HEK293T (cell line): ENCODE results near the gene LRP1-AS.

Experiments used
- BHLHE40 ChIP-seq: fragments of 450-650 bp; IDR thresholded peaks from 2 replicates; pipeline ENCODE4 v1.6.1; 2016; ENCODE audit warnings: mild to moderate bottlenecking, moderate library complexity, borderline replicate concordance
- LEF1 ChIP-seq: fragments of 450-650 bp; IDR thresholded peaks from 2 replicates; pipeline ENCODE4 v1.6.1; 2017; ENCODE audit warnings: mild to moderate bottlenecking, borderline replicate concordance

GRCh38 chr12:57159311-57159710 lies 11.9 kb upstream of the LRP1-AS start:
- TF ChIP-seq BHLHE40 = no peak
- TF ChIP-seq LEF1 = no peak
